Adrenal gland (tissue), 5 donors: ENCODE data around the gene RAPGEF4.

ENCODE experiments used
- CTCF ChIP-seq, 6 experiments: fragments of 450-650 bp in 4 of 6; fragments of 200-600 bp in 2 of 6; sonication (generic) in 1 of 6; IDR thresholded peaks; 1 replicate in 5 of 6; 2 replicates in 1 of 6; pipeline versions ENCODE4 v1.5.1 to v1.8.0; 2016 to 2021; ENCODE audit warnings: antibody characterized with exemption in 6 of 6, mild to moderate bottlenecking in 2 of 6, moderate library complexity in 1 of 6
- POLR2A ChIP-seq, 2 donors: fragments of 450-650 bp; IDR thresholded peaks; one replicate each; pipeline ENCODE4 v1.6.1; 2017; ENCODE audit warnings: antibody characterized with exemption in 2 of 2, mild to moderate bottlenecking in 2 of 2, moderate library complexity in 1 of 2
- donor health status: DM: no; HTN: no; CAD: no.

- TF ChIP-seq CTCF (IDR thresholded peaks at IDR 0.05) = no peak
- no peak for TF ChIP-seq POLR2A (IDR thresholded peaks at IDR 0.05)
These were observed 209.3 kb downstream of the RAPGEF4 start for GRCh38 chr2:172944794-172945509.
